Measurements from ENCODE around the gene CCPG1. TPM values are rescaled to one million over a fixed set of nuclear protein-coding genes. Genes with fewer than 3 reads are reported as not detected.
"Not testable (repeated sequence)": the region's sequence is repeated elsewhere in the genome, so short reads cannot be mapped to it uniquely, and the experiment has no call there.

CCPG1 gene
- polyA plus RNA-seq (2011; rRNA removed) = 32.0 and 43.7 TPM in 2 replicates
- 13.5 and 24.2 TPM in 2 replicates for polyA minus RNA-seq (2011; rRNA and poly(A)+ RNA removed)

DNA sequence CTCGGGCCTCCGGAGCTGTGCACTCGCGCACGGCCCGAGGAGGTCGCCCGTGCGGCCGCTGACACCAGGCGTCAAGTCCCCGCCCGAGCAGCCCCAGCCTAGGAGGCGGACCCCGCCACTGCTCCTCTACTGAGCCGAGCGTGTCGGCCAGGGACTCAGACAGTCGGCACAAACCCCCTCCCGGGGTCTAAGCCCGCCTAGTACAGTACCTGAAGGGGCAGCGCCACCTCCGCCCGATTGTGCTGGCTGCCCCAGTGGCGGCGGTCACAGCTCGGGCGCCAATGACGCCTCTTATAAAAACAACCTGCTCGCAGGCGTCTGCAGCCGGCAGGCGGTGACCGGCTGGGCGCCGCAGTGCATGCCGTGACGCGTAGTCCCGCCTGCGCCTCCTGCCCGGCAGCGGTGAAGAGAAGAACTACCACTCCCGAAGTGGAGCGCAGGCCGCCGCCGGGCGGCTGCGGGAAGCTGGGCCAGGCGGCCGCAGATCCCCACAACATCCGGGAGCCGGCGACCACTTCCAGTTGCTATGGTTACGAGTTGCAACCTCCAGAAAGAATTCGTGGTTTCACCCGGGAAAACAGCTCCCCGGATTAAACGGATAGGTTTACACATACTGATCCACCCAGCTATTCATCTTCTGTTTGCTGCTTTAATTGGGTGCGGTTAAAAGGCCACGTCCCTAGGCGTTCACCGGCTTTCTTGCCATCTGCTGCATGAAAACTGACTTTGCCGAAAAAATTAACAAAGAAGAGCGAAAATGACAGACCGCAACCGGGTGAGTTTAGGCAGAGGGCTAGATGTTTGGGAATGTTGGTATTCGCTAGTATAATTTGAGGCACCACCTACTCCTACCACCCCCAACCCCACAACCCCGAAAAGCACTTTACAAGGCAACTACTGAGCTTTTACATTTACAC, at the start of gene CCPG1, which contains the start of gene PIERCE2:
Gene CCPG1, minus strand, starts transcription at position 348 of the 917 bp plus-strand sequence. CDS start 18,935 bp downstream, outside the sequence.
Gene PIERCE2, plus strand, starts transcription at position 484 of the 917 bp plus-strand sequence. Its CDS starts 274 bp downstream, at position 758.
- POLR2A ChIA-PET = interaction anchor here (0.6 to 1.7 kb wide), 6 partner anchors 19 to 632 kb away, joined by 3 to 9 read pairs (median 4); partner anchors contain the start of genes PIGB and PIGBOS1
- peak; percentile 74 for TF ChIP-seq CTCF (IDR thresholded peaks at IDR 0.05; ENCODE audit: low read depth, low read length)
- H3K27me3 ChIP-seq (ENCODE audit: control insufficient read depth, insufficient read depth, low read length) = no peaks in the 10 kb centered on the region
- H3K4me3 ChIP-seq (ENCODE audit: low read depth, low read length) = peak within 1 kb of the TSS; percentile 86
- H3K27ac ChIP-seq (ENCODE audit: low read depth, low read length) = peak within 1 kb of the TSS; percentile 75
- DNase-seq (ENCODE audit: low read depth, low spot score) = peak; percentile 85
- CTCF ChIA-PET = interaction anchor here (0.6 to 4.4 kb wide), 30 partner anchors 8 to 838 kb away, joined by 3 to 42 read pairs (median 4); no protein-coding TSS in a partner anchor
- no peaks in the 10 kb centered on the region; the same call in 1 of the 2 replicates for H3K9me3 ChIP-seq (ENCODE audit: control insufficient read depth, insufficient read depth, low read length)

- H3K9me3 ChIP-seq (ENCODE audit: control insufficient read depth, insufficient read depth, low read length) = no peaks in the 10 kb centered on the region
- H3K4me3 ChIP-seq (ENCODE audit: low read depth, low read length) = no peak overlapping the region
- ChIA-PET POLR2A (no interaction called here), CTCF (interaction anchor here (3.6 kb wide), 1 partner anchor 18 kb away, joined by 14 read pairs; no protein-coding TSS in a partner anchor)
- H3K27me3 ChIP-seq (ENCODE audit: control insufficient read depth, insufficient read depth, low read length) = no peaks in the 10 kb centered on the region
- TF ChIP-seq CTCF (IDR thresholded peaks at IDR 0.05; ENCODE audit: low read depth, low read length) = no peak
- no peak for DNase-seq (ENCODE audit: low read depth, low spot score)
- H3K27ac ChIP-seq (ENCODE audit: low read depth, low read length) = no peak overlapping the region
Measured at GRCh38 chr15:55457401-55458022, 49.4 kb upstream of the CCPG1 start.

DNA sequence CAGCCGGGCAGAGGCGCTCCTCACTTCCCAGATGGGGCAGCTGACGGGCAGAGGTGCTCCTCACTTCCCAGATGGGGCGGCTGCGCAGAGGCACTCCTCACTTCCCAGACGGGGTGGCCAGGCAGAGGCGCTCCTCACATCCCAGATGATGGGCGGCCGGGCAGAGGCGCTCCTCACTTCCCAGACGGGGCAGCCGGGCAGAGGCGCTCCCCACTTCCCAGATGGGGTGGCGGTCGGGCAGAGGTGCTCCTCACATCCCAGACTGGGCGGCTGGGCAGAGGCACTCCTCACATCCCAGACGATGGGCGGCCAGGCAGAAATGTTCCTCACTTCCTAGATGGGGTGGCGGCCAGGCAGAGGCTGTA, 38.9 kb upstream of the CCPG1 start:
- H3K27ac ChIP-seq (ENCODE audit: low read depth, low read length); H3K4me3 ChIP-seq (ENCODE audit: low read depth, low read length); CTCF ChIA-PET; POLR2A ChIA-PET; H3K27me3 ChIP-seq (ENCODE audit: control insufficient read depth, insufficient read depth, low read length); DNase-seq (ENCODE audit: low read depth, low spot score): not testable (repeated sequence)
- peaks cover 25% of the 10 kb centered on the region for H3K9me3 ChIP-seq (ENCODE audit: control insufficient read depth, insufficient read depth, low read length)

DNA sequence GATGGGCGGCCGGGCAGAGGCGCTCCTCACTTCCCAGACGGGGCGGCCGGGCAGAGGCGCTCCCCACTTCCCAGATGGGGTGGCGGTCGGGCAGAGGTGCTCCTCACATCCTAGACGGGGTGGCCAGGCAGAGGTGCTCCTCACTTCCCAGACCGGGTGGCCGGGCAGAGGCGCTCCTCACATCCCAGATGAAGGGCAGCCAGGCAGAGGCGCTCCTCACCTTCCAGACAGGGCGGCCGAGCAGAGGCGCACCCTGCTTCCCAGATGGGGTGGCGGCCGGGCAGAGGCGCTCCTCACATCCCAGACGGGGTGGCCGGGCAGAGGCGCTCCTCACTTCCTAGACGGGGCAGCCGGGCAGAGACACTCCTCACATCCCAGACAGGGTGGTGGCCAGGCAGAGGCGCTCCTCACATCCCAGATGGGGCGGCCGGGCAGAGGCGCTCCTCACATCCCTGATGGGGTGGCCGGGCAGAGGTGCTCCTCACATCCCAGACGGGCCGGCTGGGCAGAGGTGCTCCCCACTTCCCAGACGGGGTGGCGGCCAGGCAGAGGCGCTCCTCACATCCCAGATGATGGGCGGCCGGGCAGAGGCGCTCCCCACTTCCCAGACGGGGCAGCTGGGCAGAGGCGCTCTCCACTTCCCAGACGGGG, 38.3 kb upstream of the CCPG1 start:
- H3K9me3 ChIP-seq (ENCODE audit: control insufficient read depth, insufficient read depth, low read length) = peaks cover 25% of the 10 kb centered on the region
- DNase-seq (ENCODE audit: low read depth, low spot score); CTCF ChIA-PET; H3K4me3 ChIP-seq (ENCODE audit: low read depth, low read length); POLR2A ChIA-PET; H3K27ac ChIP-seq (ENCODE audit: low read depth, low read length); H3K27me3 ChIP-seq (ENCODE audit: control insufficient read depth, insufficient read depth, low read length): not testable (repeated sequence)

GRCh38 chr15:55445936-55446335, 37.8 kb upstream of the CCPG1 start:
- DNase-seq (ENCODE audit: low read depth, low spot score); H3K4me3 ChIP-seq (ENCODE audit: low read depth, low read length); CTCF ChIA-PET; H3K27ac ChIP-seq (ENCODE audit: low read depth, low read length); H3K27me3 ChIP-seq (ENCODE audit: control insufficient read depth, insufficient read depth, low read length); POLR2A ChIA-PET: not testable (repeated sequence)
- H3K9me3 ChIP-seq (ENCODE audit: control insufficient read depth, insufficient read depth, low read length) = peaks cover 25% of the 10 kb centered on the region

DNA sequence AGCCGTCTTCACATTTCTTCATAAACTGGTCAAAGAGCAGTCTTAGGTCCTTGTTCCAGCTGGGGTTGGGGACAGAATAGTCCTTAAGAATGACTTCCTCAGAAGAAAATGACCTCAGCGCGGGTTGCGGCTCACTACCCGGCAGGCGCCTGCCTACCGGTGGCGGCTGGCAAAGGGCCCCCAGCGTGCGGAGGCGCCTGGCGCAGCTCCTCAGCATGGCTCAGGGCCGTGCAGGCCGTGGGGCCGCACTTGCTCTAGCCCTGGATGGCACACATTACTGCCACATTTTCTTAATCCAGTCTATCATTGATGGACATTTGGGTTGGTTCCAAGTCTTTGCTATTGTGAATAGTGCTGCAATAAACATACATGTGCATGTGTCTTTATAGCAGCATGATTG, 35.0 kb upstream of the CCPG1 start:
- H3K4me3 ChIP-seq (ENCODE audit: low read depth, low read length); H3K27me3 ChIP-seq (ENCODE audit: control insufficient read depth, insufficient read depth, low read length); POLR2A ChIA-PET; H3K27ac ChIP-seq (ENCODE audit: low read depth, low read length); CTCF ChIA-PET; DNase-seq (ENCODE audit: low read depth, low spot score): not testable (repeated sequence)
- peaks cover 25% of the 10 kb centered on the region for H3K9me3 ChIP-seq (ENCODE audit: control insufficient read depth, insufficient read depth, low read length)

All from AG04450 (cell line).